ENCODE measurements around the gene SF1.

Gene SF1

GRCh38 chr11:64814712-64815187, 36.4 kb upstream of the SF1 start:
- no peak for DNase-seq (ENCODE audit: low read depth)
- H3K4me3 ChIP-seq (ENCODE audit: low read length) = no peak overlapping the region
- TF ChIP-seq CTCF (conservative IDR thresholded peaks at IDR 0.05; ENCODE audit: low read length) = no peak

GRCh38 chr11:64813826-64814225, 35.5 kb upstream of the SF1 start:
- DNase-seq (ENCODE audit: low read depth) = no peak
- H3K4me3 ChIP-seq (ENCODE audit: low read length) = no peak overlapping the region
- no peak for TF ChIP-seq CTCF (conservative IDR thresholded peaks at IDR 0.05; ENCODE audit: low read length)

- H3K4me3 ChIP-seq (ENCODE audit: low read length) = peak overlapping the region; percentile 26
- no peak for DNase-seq (ENCODE audit: low read depth)
Observed at GRCh38 chr11:64810891-64811272, 32.5 kb upstream of the SF1 start.

GRCh38 chr11:64810271-64810890, 32.0 kb upstream of the SF1 start, which contains the start of gene MEN1:
Gene MEN1 (minus strand): TSS chr11:64810551. CDS start chr11:64810109, 442 bp downstream.
- DNase-seq (ENCODE audit: low read depth) = peak; percentile 94
- TF ChIP-seq CTCF (conservative IDR thresholded peaks at IDR 0.05; ENCODE audit: low read length) = no peak
- peak within 1 kb of the TSS; percentile 84 for H3K4me3 ChIP-seq (ENCODE audit: low read length)

More at GRCh38 chr11:64810891-64811272, 32.5 kb upstream of the SF1 start:
- no peak for TF ChIP-seq CTCF (conservative IDR thresholded peaks at IDR 0.05; ENCODE audit: low read length)

GRCh38 chr11:64809781-64810241, 31.5 kb upstream of the SF1 start:
- no peak for DNase-seq (ENCODE audit: low read depth)
- peak overlapping the region; percentile 84 for H3K4me3 ChIP-seq (ENCODE audit: low read length)
- TF ChIP-seq CTCF (conservative IDR thresholded peaks at IDR 0.05; ENCODE audit: low read length) = no peak

GRCh38 chr11:64805481-64805880, 27.1 kb upstream of the SF1 start:
- no peak overlapping the region for H3K4me3 ChIP-seq (ENCODE audit: low read length)
- no peak for DNase-seq (ENCODE audit: low read depth)
- no peak for TF ChIP-seq CTCF (conservative IDR thresholded peaks at IDR 0.05; ENCODE audit: low read length)
